Activated B cell treated with CpG ODN at 0.5 μM for 24 hours (primary cell): ENCODE results near the gene QRSL1. TPM values are rescaled to one million over a fixed set of nuclear protein-coding genes. Genes with fewer than 3 reads are reported as not detected.
A peak's percentile ranks its signal among the peaks of the same experiment; 100 is the strongest.

Source experiments
- ATAC-seq: fragments of 200-7000 bp; cut with Tn5 transposase; one replicate; pipeline ENCODE4 v1.10.0; 2021; ENCODE audit warnings: low read depth, mild to moderate bottlenecking, moderate library complexity
- CTCF ChIA-PET: fragments of 350-600 bp; sonication (Branson Sonifier 250); formaldehyde crosslinking; loops from one replicate; lab custom pipeline; 2021; ENCODE audit warnings: antibody characterized with exemption; lab: Charles Lee
- POLR2A ChIA-PET: fragments of 350-600 bp; sonication (Branson Sonifier 250); formaldehyde crosslinking; loops from one replicate; lab custom pipeline; 2021; ENCODE audit warnings: antibody characterized with exemption; lab: Charles Lee
- DNase-seq: peaks from one replicate; pipeline ENCODE4 v3.0.0; 2022
- H3K27ac Mint-ChIP-seq: one replicate; pipeline ENCODE4 v1.8.0; 2020; ENCODE audit warnings: mixed read lengths
- H3K27me3 Mint-ChIP-seq: one replicate; pipeline ENCODE4 v1.8.0; 2021; ENCODE audit warnings: mixed read lengths
- H3K36me3 Mint-ChIP-seq: one replicate; pipeline ENCODE4 v1.8.0; 2021; ENCODE audit warnings: low read depth, mixed read lengths
- H3K4me1 Mint-ChIP-seq: one replicate; pipeline ENCODE4 v1.8.0; 2021; ENCODE audit warnings: mixed read lengths
- H3K4me3 Mint-ChIP-seq: one replicate; pipeline ENCODE4 v1.8.0; 2020; ENCODE audit warnings: mild to moderate bottlenecking, mixed read lengths
- H3K9me3 Mint-ChIP-seq: one replicate; pipeline ENCODE4 v1.8.0; 2020; ENCODE audit warnings: mixed read lengths
- intact Hi-C: fragments of 100-400 bp; cut with micrococcal nuclease; formaldehyde crosslinking; loops from one replicate; pipeline ENCODE4 v1.15.1; 2024
- total RNA-seq: library from RNA; stranded (reverse); gene quantifications from 2 replicates; pipeline ENCODE4 v1.2.3, GENCODE V29; 2022
- TF ChIP-seq, protein P1 (sequence below): fragments of 200-600 bp; IDR thresholded peaks from one replicate; pipeline ENCODE4 v1.8.0; 2022; ENCODE audit warnings: antibody characterized with exemption, mild to moderate bottlenecking

Gene QRSL1
- total RNA-seq, 1 donor from 2014 or later: 31.1 TPM

DNA sequence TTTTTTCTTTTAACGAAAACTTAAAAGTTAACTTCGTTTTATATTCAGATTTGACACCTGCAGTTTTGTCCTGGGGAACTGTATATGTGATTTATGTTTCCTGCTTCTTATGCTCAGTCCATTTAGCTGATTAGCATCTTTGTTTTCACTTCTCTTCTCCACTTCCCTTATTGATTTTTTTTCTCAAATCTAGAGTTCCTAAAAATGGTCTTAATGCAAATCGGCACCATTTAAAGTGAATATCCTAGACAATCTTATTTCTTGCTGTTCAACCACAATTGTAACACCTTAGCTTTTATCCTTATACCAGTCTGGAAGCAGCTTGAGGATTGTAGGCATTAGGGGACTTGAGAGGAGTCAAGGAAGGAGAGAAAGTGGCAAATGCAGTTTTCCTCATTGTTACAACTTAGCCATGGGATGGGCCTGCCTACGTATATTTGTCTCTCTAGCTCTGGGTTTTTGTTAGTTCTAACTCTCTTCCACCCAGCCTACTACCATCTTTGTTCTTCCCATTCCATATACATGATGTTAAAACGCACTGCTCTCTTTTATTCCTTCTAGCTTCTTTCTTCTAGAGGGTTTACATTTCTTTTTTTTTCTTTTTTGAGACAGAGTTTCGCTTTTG is 8.5 kb downstream of the QRSL1 start:
- ChIA-PET CTCF (interaction anchor here (1.0 to 3.9 kb wide), 3 partner anchors 8 to 342 kb away, joined by 3 to 23 read pairs (median 9); no protein-coding TSS in a partner anchor), POLR2A (interaction anchor here (0.7 to 3.9 kb wide), 18 partner anchors 9 to 1624 kb away, joined by 3 to 57 read pairs (median 5); partner anchors contain the start of genes QRSL1 and RTN4IP1)
- peak overlapping the region; percentile 90 for H3K27ac Mint-ChIP-seq
- TF ChIP-seq, protein P1, sequence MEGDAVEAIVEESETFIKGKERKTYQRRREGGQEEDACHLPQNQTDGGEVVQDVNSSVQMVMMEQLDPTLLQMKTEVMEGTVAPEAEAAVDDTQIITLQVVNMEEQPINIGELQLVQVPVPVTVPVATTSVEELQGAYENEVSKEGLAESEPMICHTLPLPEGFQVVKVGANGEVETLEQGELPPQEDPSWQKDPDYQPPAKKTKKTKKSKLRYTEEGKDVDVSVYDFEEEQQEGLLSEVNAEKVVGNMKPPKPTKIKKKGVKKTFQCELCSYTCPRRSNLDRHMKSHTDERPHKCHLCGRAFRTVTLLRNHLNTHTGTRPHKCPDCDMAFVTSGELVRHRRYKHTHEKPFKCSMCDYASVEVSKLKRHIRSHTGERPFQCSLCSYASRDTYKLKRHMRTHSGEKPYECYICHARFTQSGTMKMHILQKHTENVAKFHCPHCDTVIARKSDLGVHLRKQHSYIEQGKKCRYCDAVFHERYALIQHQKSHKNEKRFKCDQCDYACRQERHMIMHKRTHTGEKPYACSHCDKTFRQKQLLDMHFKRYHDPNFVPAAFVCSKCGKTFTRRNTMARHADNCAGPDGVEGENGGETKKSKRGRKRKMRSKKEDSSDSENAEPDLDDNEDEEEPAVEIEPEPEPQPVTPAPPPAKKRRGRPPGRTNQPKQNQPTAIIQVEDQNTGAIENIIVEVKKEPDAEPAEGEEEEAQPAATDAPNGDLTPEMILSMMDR: no peak
- peak; percentile 87 for ATAC-seq
- intact Hi-C loops: loop anchor here (1.0 to 2.0 kb wide), 5 partner anchors 9 to 335 kb away; partner anchors contain the start of genes QRSL1 and RTN4IP1
- DNase-seq: no peak
- H3K4me3 Mint-ChIP-seq: peak overlapping the region; percentile 69
- peaks cover 80% of the 10 kb centered on the region for H3K4me1 Mint-ChIP-seq
- H3K36me3 Mint-ChIP-seq: peaks cover 40% of the 10 kb centered on the region
- peaks cover 3% of the 10 kb centered on the region for H3K9me3 Mint-ChIP-seq
- H3K27me3 Mint-ChIP-seq: no peaks in the 10 kb centered on the region

- TF ChIP-seq, protein P1: no peak
- Mint-ChIP-seq H3K27ac (peak overlapping the region; percentile 90), H3K4me3 (peak overlapping the region; percentile 59), H3K9me3 (peaks cover 3% of the 10 kb centered on the region), H3K27me3 (no peaks in the 10 kb centered on the region), H3K36me3 (peaks cover 56% of the 10 kb centered on the region), H3K4me1 (peaks cover 62% of the 10 kb centered on the region)
- DNase-seq (no peak), ATAC-seq (no peak)
- ChIA-PET CTCF (interaction anchor here (0.8 to 3.9 kb wide), 3 partner anchors 10 to 63 kb away, joined by 3 to 23 read pairs (median 6); no protein-coding TSS in a partner anchor), POLR2A (interaction anchor here (0.8 to 1.2 kb wide), 3 partner anchors 9 to 11 kb away, joined by 3 to 6 read pairs (median 3); no protein-coding TSS in a partner anchor)
- intact Hi-C loops: no loop called here
Observed at GRCh38 chr6:106639812-106640211, 10.4 kb downstream of the QRSL1 start.

GRCh38 chr6:106642476-106642875 is 13.1 kb downstream of the QRSL1 start:
- peaks cover 38% of the 10 kb centered on the region for H3K4me1 Mint-ChIP-seq
- H3K27ac Mint-ChIP-seq: no peak overlapping the region
- peaks cover 3% of the 10 kb centered on the region for H3K9me3 Mint-ChIP-seq
- ChIA-PET CTCF (no interaction called here), POLR2A (interaction anchor here (0.6 kb wide), 1 partner anchor 330 kb away, joined by 3 read pairs; no protein-coding TSS in a partner anchor)
- H3K36me3 Mint-ChIP-seq: peaks cover 74% of the 10 kb centered on the region
- no peaks in the 10 kb centered on the region for H3K27me3 Mint-ChIP-seq
- TF ChIP-seq, protein P1: no peak
- H3K4me3 Mint-ChIP-seq: no peak overlapping the region
- no peak for ATAC-seq
- intact Hi-C loops: no loop called here
- no peak for DNase-seq

GRCh38 chr6:106643061-106643460 is 13.7 kb downstream of the QRSL1 start:
- DNase-seq (no peak), ATAC-seq (no peak)
- no peaks in the 10 kb centered on the region for H3K27me3 Mint-ChIP-seq
- peaks cover 32% of the 10 kb centered on the region for H3K4me1 Mint-ChIP-seq
- peaks cover 3% of the 10 kb centered on the region for H3K9me3 Mint-ChIP-seq
- ChIA-PET CTCF (no interaction called here), POLR2A (interaction anchor here (0.6 kb wide), 1 partner anchor 330 kb away, joined by 3 read pairs; no protein-coding TSS in a partner anchor)
- H3K27ac Mint-ChIP-seq: no peak overlapping the region
- peaks cover 74% of the 10 kb centered on the region for H3K36me3 Mint-ChIP-seq
- intact Hi-C loops: no loop called here
- TF ChIP-seq, protein P1: no peak
- H3K4me3 Mint-ChIP-seq: no peak overlapping the region
